HFF-Myc (cell line): ENCODE data around the gene ITLN2.
"Not testable (repeated sequence)": the region's sequence is repeated elsewhere in the genome, so short reads cannot be mapped to it uniquely, and the experiment has no call there.

Experiments used
- DNase-seq: peaks from one replicate; pipeline ENCODE4 v3.0.0-alpha.2; 2011; ENCODE audit warnings: low read depth; ENCODE audit errors: extremely low read depth
- H3K4me3 ChIP-seq: replicated peaks from 2 replicates; pipeline ENCODE4 v1.5.1; 2011; ENCODE audit warnings: low read depth, mild to moderate bottlenecking, control low read depth, low read length
- CTCF ChIP-seq: IDR thresholded peaks from 2 replicates; pipeline ENCODE4 v1.5.1; 2012; ENCODE audit warnings: mild to moderate bottlenecking, low read depth, low read length, control low read depth; ENCODE audit errors: missing control alignments

The ITLN2 gene

GRCh38 chr1:160904783-160905616 is 49.6 kb downstream of the ITLN2 start:
- no peak overlapping the region for H3K4me3 ChIP-seq
- no peak for DNase-seq
- no peak for TF ChIP-seq CTCF

- not testable (repeated sequence) for DNase-seq, H3K4me3 ChIP-seq
Measured at GRCh38 chr1:160902251-160902650, 52.4 kb downstream of the ITLN2 start.

GRCh38 chr1:160901768-160902167 is 52.8 kb downstream of the ITLN2 start:
- no peak overlapping the region for H3K4me3 ChIP-seq
- no peak for DNase-seq
- no peak for TF ChIP-seq CTCF

GRCh38 chr1:160900683-160901082 is 53.9 kb downstream of the ITLN2 start:
- not testable (repeated sequence) for DNase-seq, H3K4me3 ChIP-seq
